Large intestine (tissue), 3 donors: ENCODE measurements around the gene DENND5B. TPM values are rescaled to one million over a fixed set of nuclear protein-coding genes. Genes with fewer than 3 reads are reported as not detected.
A peak's percentile ranks its signal among the peaks of the same experiment; 100 is the strongest.
"Not testable (repeated sequence)": the region's sequence is repeated elsewhere in the genome, so short reads cannot be mapped to it uniquely, and the experiment has no call there.

Experiments used
- DNase-seq, 2 donors: peaks; one replicate each; pipeline versions ENCODE4 v3.0.0 to v3.0.0-alpha.2; 2013
- H3K27ac ChIP-seq: one replicate; pipeline ENCODE4 v1.5.1; 2013; ENCODE audit warnings: low read length
- H3K27me3 ChIP-seq: 2 replicates; pipeline ENCODE4 v1.6.1; 2013; ENCODE audit warnings: low read length; ENCODE audit not compliant: control insufficient read depth, insufficient read depth
- H3K36me3 ChIP-seq: 2 replicates; pipeline ENCODE4 v1.6.1; 2013; ENCODE audit warnings: low read length; ENCODE audit not compliant: control insufficient read depth, insufficient read depth
- H3K4me1 ChIP-seq: one replicate; pipeline ENCODE4 v1.6.1; 2013; ENCODE audit warnings: low read length; ENCODE audit not compliant: control insufficient read depth, insufficient read depth
- H3K4me3 ChIP-seq: one replicate; pipeline ENCODE4 v1.5.1; 2013; ENCODE audit warnings: low read length
- H3K9me3 ChIP-seq: one replicate; pipeline ENCODE4 v1.6.1; 2013; ENCODE audit warnings: mild to moderate bottlenecking, low read depth, low read length, moderate library complexity; ENCODE audit not compliant: control insufficient read depth
- WGBS: methylation state at CpG from one replicate; pipeline ENCODE4 v1.1.5; 2013; ENCODE audit warnings: low lambda C conversion rate; ENCODE audit not compliant: insufficient coverage; 5-methylcytosine and 5-hydroxymethylcytosine counted together
- polyA plus RNA-seq: library from polyadenylated mRNA; unstranded; fragments of 120-200 nt; gene quantifications from one replicate; pipeline ENCODE4 v1.2.1, GENCODE V29; 2013

DENND5B gene
- polyA plus RNA-seq, 1 donor: 32.3 TPM

DNA sequence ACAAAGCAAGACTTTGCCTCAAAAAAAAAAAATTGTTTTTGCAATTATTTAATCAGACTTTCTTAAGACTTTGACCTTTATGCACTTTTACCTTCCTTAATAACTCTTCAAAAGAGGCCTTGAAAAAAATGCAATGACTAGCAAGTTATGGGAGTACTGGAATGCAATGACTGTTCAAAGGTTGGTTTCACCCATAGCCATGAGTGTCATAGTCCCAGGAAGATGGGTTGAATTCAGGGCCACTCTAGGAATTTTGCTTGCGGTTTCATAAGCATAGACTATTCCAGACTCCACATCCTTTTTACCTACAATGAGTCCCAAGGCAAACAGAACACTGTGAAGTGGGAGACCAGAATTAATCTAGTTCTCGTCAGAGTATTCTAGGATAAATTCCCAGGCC is 29.4 kb upstream of the DENND5B start:
- H3K9me3 ChIP-seq: peaks cover 2% of the 10 kb centered on the region
- peak; percentile 91 to 97 for DNase-seq
- peak overlapping the region; percentile 84 for H3K27ac ChIP-seq
- no peaks in the 10 kb centered on the region for H3K27me3 ChIP-seq
- H3K4me3 ChIP-seq: no peak overlapping the region
- H3K4me1 ChIP-seq: peaks cover 22% of the 10 kb centered on the region
- 33% methylated on average over 1 of the region's 2 CpGs for whole genome bisulfite sequencing
- H3K36me3 ChIP-seq: no peaks in the 10 kb centered on the region

DNA sequence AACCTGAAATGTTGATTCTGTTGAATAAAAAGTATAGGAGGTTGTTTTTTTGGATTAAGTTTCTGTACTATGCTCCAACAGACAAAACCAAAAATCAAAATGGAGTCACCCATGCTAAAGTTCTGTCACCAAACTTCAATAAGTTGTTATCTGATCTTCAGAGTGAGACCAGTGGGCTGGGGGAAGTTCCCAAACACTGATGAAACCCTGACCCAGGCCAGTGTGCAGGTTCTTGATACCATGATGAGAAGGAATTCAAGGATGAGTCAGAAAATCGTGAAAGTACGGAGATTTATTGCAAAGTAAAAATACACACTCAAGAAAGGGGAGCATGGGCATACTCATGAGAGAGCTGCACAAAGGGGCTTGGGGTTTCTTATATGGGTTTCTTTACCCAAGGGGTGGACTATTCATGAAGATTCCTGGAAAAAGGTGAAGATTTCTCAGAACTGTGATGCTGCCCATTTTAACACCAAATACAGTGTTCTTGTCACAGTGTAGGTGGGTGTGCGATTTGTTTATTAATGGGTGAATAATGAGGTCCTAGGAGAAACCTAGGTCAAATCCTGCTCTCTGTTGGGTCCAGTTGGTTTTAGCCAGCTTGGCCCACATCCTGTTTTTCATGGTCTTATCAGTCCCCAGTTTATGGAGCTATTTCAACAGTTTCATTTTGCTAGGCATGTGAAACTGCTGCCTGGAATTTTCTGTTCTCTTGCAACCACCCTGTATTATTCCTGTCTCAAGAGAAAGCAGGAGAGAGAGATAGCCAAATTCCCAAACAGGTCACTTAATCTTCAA is 27.5 kb upstream of the DENND5B start:
- DNase-seq: peak; percentile 72 to 88
- WGBS: no CpG with 5 or more reads among the region's 3 CpGs
- H3K27ac ChIP-seq: peak overlapping the region; percentile 84
- H3K36me3 ChIP-seq: no peaks in the 10 kb centered on the region
- H3K4me1 ChIP-seq: peaks cover 22% of the 10 kb centered on the region
- H3K4me3 ChIP-seq: no peak overlapping the region
- peaks cover 2% of the 10 kb centered on the region for H3K9me3 ChIP-seq
- no peaks in the 10 kb centered on the region for H3K27me3 ChIP-seq

DNA sequence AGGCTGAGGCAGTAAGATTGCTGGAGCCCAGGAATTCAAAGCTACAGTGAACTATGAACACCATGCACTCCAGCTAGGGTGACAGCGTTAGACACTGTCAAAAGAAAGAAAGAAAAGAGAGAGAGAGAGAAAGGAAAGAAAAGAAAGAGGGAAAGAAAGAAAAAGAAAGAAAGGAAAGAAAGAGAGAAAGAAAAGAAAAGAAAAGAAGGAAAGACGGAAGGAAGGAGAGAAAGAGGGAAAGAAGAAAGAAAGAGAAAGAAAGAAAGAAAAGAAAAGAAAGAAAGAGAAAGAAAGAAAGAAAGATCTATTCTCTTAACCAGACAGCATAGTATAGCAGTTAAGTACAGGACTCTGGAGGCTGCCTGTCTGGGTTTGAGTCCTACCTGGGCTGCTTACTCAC is 21.9 kb upstream of the DENND5B start:
- 88% methylated on average over 2 of the region's 2 CpGs for WGBS
- H3K9me3 ChIP-seq: peaks cover 8% of the 10 kb centered on the region
- no peak overlapping the region for H3K4me3 ChIP-seq
- H3K36me3 ChIP-seq: no peaks in the 10 kb centered on the region
- DNase-seq: no peak
- H3K27ac ChIP-seq: no peak overlapping the region
- H3K4me1 ChIP-seq: no peaks in the 10 kb centered on the region
- H3K27me3 ChIP-seq: no peaks in the 10 kb centered on the region

DNA sequence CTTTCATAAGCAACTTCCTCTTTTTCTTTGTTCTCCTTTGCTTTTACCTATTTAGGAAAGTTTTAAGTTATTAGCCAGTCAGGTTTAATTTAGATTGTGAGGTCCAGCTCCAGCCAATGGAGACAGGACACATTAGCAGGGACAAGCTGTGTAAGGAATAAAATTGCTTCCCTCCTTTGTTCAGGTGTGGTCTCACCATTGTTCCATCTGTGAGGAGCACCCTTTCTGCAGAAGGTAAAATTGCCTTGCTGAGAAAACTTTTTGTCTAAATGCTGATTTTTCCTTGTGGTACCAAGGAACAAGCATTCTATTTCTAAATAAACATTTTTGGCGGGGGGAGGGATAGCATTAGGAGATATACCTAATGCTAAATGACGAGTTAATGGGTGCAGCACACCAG is 17.4 kb upstream of the DENND5B start:
- not testable (repeated sequence) for H3K9me3 ChIP-seq, H3K36me3 ChIP-seq, H3K4me3 ChIP-seq, H3K4me1 ChIP-seq, H3K27ac ChIP-seq, DNase-seq, H3K27me3 ChIP-seq
- no CpG with 5 or more reads among the region's 2 CpGs for WGBS

DNA sequence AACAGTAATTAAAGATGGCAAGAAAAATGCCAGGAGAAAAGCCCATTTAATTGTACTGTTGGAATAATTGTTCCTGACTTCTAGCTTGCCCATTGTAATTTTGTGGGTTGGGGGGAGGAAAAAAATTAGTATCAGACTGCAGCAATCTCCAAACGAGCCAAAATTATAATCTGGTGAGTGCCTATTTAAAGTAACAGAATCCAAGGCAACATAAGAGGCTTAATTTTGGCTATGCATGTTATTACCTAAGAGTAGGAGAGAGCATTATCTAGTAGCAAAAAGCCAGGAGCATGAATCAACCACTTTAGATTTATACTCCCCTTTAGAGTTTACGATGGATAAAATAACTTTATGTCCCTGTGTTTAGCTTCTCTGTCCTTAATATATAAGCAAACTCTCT is 14.6 kb upstream of the DENND5B start:
- no peak for DNase-seq
- no peaks in the 10 kb centered on the region for H3K36me3 ChIP-seq
- 100% methylated on average over 1 of the region's 2 CpGs for WGBS
- H3K9me3 ChIP-seq: peaks cover 8% of the 10 kb centered on the region
- no peak overlapping the region for H3K4me3 ChIP-seq
- H3K27ac ChIP-seq: no peak overlapping the region
- no peaks in the 10 kb centered on the region for H3K4me1 ChIP-seq
- H3K27me3 ChIP-seq: no peaks in the 10 kb centered on the region

DNA sequence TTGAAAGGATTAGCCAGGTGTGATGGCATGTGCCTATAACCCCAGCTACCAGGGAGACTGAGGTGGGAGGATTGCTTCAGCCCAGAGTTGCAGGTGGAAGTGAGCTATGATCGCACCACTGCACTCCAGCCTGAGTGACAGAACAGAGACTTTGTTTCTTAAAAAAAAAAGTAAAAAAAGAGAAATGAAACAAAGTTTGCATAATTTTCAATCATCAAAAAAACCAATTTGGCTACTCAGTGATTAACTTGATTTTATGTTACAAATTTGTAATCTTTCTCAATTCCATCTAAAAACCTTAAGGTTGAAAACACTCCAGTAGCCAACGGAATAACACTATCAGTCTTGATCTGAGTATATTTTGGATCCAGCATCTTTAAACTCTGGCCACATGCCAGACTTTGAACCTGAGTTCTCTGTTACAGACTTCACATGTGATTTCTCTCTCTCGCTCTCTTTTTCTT is 12.6 kb upstream of the DENND5B start:
- DNase-seq: no peak
- WGBS: no CpG with 5 or more reads among the region's 3 CpGs
- Histone ChIP-seq H3K4me3 (no peak overlapping the region), H3K4me1 (no peaks in the 10 kb centered on the region), H3K27me3 (no peaks in the 10 kb centered on the region), H3K27ac (no peak overlapping the region), H3K36me3 (no peaks in the 10 kb centered on the region), H3K9me3 (peaks cover under 1% of the 10 kb centered on the region)

DNA sequence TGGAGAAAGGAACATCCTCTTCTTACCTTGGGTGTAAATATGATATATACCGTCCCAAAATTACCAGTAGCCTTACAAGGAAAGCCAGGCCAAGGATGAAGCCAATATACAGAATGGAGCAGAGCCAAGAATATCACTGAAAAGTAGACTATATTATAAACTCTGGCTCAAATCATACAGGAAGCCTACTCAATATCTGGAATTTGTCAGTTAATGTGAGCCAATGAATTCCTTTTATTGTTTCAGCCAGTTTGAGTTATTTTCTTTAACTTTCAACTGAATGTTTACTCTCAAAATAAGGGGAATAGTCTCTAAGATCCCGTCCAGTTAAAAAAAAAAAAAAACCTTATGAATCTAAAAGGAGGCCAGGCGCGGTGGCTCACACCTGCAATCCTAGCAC is 9.8 kb upstream of the DENND5B start:
- Histone ChIP-seq H3K36me3 (no peaks in the 10 kb centered on the region), H3K4me3 (no peak overlapping the region), H3K4me1 (no peaks in the 10 kb centered on the region), H3K9me3 (no peaks in the 10 kb centered on the region), H3K27me3 (no peaks in the 10 kb centered on the region), H3K27ac (no peak overlapping the region)
- 60% methylated on average over 1 of the region's 4 CpGs for whole genome bisulfite sequencing
- DNase-seq: no peak

DNA sequence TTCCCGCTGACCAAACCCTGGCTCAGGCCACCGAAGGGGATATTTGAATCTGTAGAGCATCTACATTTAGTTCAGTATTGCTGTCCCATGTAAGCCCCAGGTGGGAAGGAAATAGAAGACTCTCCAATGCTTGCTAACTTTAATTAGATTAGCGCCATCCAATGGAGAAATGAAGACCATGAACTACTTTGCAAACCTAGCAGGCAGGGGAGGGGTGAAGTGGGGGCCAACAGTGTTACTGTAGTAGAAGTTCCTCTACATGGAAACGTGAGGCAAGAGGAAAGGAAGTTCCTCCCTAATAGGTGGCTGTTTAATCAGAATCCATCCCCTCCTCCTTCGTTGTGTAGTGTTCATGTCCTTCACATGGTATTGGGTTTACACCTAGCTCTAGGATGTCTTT is 9.3 kb upstream of the DENND5B start:
- no peak overlapping the region for H3K27ac ChIP-seq
- no peak for DNase-seq
- no peaks in the 10 kb centered on the region for H3K36me3 ChIP-seq
- no peaks in the 10 kb centered on the region for H3K4me1 ChIP-seq
- H3K27me3 ChIP-seq: no peaks in the 10 kb centered on the region
- H3K4me3 ChIP-seq: no peak overlapping the region
- no CpG with 5 or more reads among the region's 5 CpGs for WGBS
- H3K9me3 ChIP-seq: no peaks in the 10 kb centered on the region

DNA sequence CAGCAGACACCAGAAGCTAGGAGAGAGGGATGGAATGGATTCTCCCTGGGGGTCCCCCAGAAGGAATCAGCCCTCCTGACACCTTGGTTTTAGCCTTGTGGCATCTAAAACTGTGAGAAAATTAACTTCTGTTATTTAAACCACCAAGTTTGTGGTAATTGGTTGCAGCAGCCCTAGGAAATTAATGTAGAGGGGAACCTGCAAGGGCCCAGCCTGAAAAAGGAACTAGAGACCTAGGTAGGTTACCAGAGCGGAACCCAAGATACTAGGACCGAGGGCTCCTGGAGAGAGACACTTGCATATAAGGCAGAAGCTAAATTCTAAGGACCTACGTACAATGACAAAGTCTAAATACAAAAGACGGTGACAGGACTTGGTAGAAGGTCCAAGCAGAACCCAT is 8.1 kb upstream of the DENND5B start:
- Histone ChIP-seq H3K27me3 (no peaks in the 10 kb centered on the region), H3K36me3 (no peaks in the 10 kb centered on the region), H3K4me3 (no peak overlapping the region), H3K27ac (no peak overlapping the region), H3K4me1 (no peaks in the 10 kb centered on the region), H3K9me3 (no peaks in the 10 kb centered on the region)
- WGBS: 100% methylated on average over 2 of the region's 4 CpGs
- no peak for DNase-seq

DNA sequence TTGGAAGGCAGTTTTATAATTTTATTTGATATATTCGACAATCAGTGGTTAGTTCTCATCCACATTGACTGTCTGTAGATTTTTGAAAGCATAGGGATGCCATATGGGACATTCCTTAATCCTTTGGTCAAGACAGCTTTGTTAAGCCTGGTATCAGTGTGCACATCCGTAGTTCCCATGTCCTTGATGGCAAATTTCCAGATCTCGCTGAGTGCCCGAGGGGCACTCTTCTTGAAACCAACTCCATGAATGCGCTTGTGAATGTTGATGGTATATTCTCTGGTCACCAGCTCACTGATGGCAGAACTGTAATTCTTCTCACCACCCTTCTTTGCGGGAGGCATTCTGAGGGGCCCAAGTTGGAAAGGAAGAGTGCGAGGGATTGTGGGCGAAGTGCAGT is 6.1 kb upstream of the DENND5B start:
- H3K4me1 ChIP-seq: peaks cover 4% of the 10 kb centered on the region
- H3K9me3 ChIP-seq: no peaks in the 10 kb centered on the region
- no CpG with 5 or more reads among the region's 8 CpGs for WGBS
- no peaks in the 10 kb centered on the region for H3K27me3 ChIP-seq
- no peak for DNase-seq
- H3K36me3 ChIP-seq: no peaks in the 10 kb centered on the region
- H3K4me3 ChIP-seq: no peak overlapping the region
- no peak overlapping the region for H3K27ac ChIP-seq

DNA sequence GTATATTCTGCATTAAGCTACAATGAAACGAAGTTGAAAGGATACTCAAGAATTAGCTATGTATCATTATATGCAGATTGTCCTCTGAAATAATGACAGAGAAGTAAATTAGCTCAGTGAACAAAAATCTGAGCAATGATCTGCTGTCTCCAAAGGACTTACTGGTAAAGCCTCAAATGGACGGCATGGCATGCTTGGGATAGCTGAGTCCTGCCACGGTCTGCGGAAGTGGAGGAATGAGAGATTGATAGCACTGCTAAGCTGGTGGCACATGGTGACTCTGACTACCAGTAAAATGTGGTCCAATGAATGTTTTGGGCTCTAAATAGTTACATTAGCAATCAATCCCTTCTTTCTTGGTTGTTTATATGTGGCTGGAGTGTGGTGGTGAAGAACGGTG is 3.7 kb upstream of the DENND5B start:
- Histone ChIP-seq H3K27ac (no peak overlapping the region), H3K27me3 (no peaks in the 10 kb centered on the region), H3K9me3 (no peaks in the 10 kb centered on the region), H3K4me3 (no peak overlapping the region), H3K36me3 (no peaks in the 10 kb centered on the region), H3K4me1 (peaks cover 6% of the 10 kb centered on the region)
- no peak for DNase-seq
- WGBS: no CpG with 5 or more reads among the region's 5 CpGs
